A549 (cell line): ENCODE results near the gene TARM1. TPM values are rescaled to one million over a fixed set of nuclear protein-coding genes. Genes with fewer than 3 reads are reported as not detected.

ENCODE experiments used
- ATAC-seq, 2 experiments: fragments of 200-7000 bp in 1 of 2; fragments of >200 bp in 1 of 2; cut with Nextera tagmentation in 1 of 2; cut with Tn5 transposase in 1 of 2; 3 replicates each; pipeline versions ENCODE4 v1.8.0 to v1.9.1; 2018 to 2020; ENCODE audit warnings: mild to moderate bottlenecking in 1 of 2, moderate library complexity in 1 of 2
- CTCF ChIA-PET: fragments of 300-600 bp; sonication (Branson Sonifier 250); formaldehyde crosslinking; extraction: SDS; loops from one replicate; lab custom pipeline; 2021; ENCODE audit warnings: antibody characterized with exemption, inconsistent platforms; lab: Yijun Ruan, JAX
- POLR2A ChIA-PET: fragments of 350-600 bp; formaldehyde crosslinking; extraction: SDS; loops from one replicate; lab custom pipeline; 2021; ENCODE audit warnings: antibody characterized with exemption, inconsistent platforms; lab: Yijun Ruan, JAX
- DNase-seq, 2 experiments: peaks; one replicate each; pipeline versions ENCODE4 v3.0.0 to v3.0.0-alpha.2; 2011 to 2016; ENCODE audit warnings: low read depth in 1 of 2, low spot score in 1 of 2
- FAIRE-seq: peaks from 2 replicates; lab custom pipeline; 2011; peaks lifted over from hg19 to GRCh38; lab: Jason Lieb, UNC
- H3K27ac ChIP-seq, 2 experiments: fragments of >200 bp; sonication (Bioruptor Twin); formaldehyde crosslinking; 3 replicates each; pipeline ENCODE4 v1.5.1; 2016 to 2017
- H3K4me1 ChIP-seq: fragments of >200 bp; sonication (Bioruptor Twin); formaldehyde crosslinking; 3 replicates; pipeline ENCODE4 v1.6.1; 2016
- H3K4me2 ChIP-seq: fragments of >200 bp; sonication (Bioruptor Twin); formaldehyde crosslinking; 3 replicates; pipeline ENCODE4 v1.6.1; 2016
- H3K4me3 ChIP-seq: fragments of >200 bp; sonication (Bioruptor Twin); formaldehyde crosslinking; 3 replicates; pipeline ENCODE4 v1.5.1; 2016
- H3K9me3 ChIP-seq: fragments of >200 bp; sonication (Bioruptor Twin); formaldehyde crosslinking; 3 replicates; pipeline ENCODE4 v1.6.1; 2016
- CHD2 ChIP-seq: fragments of 150-350 bp; IDR thresholded peaks from 2 replicates; pipeline ENCODE4 v1.6.1; 2014; ENCODE audit warnings: low read length; ENCODE audit not compliant: partially characterized antibody
- CHD4 ChIP-seq: fragments of 200-600 bp; sonication (generic); IDR thresholded peaks from 2 replicates; pipeline ENCODE4 v1.6.1; 2016; ENCODE audit warnings: antibody characterized with exemption, mild to moderate bottlenecking, borderline replicate concordance
- EP300 ChIP-seq, 2 experiments: fragments of >200 bp; sonication (Bioruptor Twin); formaldehyde crosslinking; IDR thresholded peaks; 2 replicates in 1 of 2; 3 replicates in 1 of 2; pipeline ENCODE4 v1.6.1; 2016 to 2017
- FOSB ChIP-seq: fragments of 250-450 bp; sonication (Bioruptor Pico); IDR thresholded peaks from 2 replicates; pipeline ENCODE4 v1.5.0; 2020; ENCODE audit warnings: mild to moderate bottlenecking, moderate library complexity
- FOXS1 ChIP-seq: fragments of 250-450 bp; sonication (Bioruptor Pico); IDR thresholded peaks from 2 replicates; pipeline ENCODE4 v1.5.0; 2020; ENCODE audit warnings: mild to moderate bottlenecking, moderate library complexity
- GATA3 ChIP-seq: IDR thresholded peaks from 2 replicates; pipeline ENCODE4 v1.6.1; 2012; ENCODE audit warnings: borderline replicate concordance
- HEYL ChIP-seq: fragments of 250-450 bp; sonication (Bioruptor Pico); IDR thresholded peaks from 2 replicates; pipeline ENCODE4 v1.8.0; 2021; ENCODE audit warnings: mild to moderate bottlenecking, moderate library complexity
- HOXB5 ChIP-seq: fragments of 250-450 bp; sonication (Bioruptor Pico); IDR thresholded peaks from 2 replicates; pipeline ENCODE4 v1.5.0; 2020; ENCODE audit warnings: mild to moderate bottlenecking, moderate library complexity
- JUN ChIP-seq, 2 experiments: fragments of >200 bp; sonication (Bioruptor Twin); formaldehyde crosslinking; IDR thresholded peaks; 2 replicates in 1 of 2; 3 replicates in 1 of 2; pipeline ENCODE4 v1.6.1; 2016 to 2017
- KDM5A ChIP-seq: fragments of 200-600 bp; sonication (generic); IDR thresholded peaks from 2 replicates; pipeline ENCODE4 v1.6.1; 2016; ENCODE audit warnings: antibody characterized with exemption, mild to moderate bottlenecking
- MAZ ChIP-seq: fragments of 150-350 bp; IDR thresholded peaks from 2 replicates; pipeline ENCODE4 v1.6.1; 2014; ENCODE audit warnings: antibody characterized with exemption, low read depth, low read length, borderline replicate concordance
- MYC ChIP-seq: IDR thresholded peaks from 2 replicates; pipeline ENCODE4 v1.6.1; 2012; ENCODE audit warnings: mild to moderate bottlenecking, inconsistent platforms, low read length, improper control_type of control experiment, borderline replicate concordance
- NFE2L2 ChIP-seq: fragments of 150-350 bp; conservative IDR thresholded peaks from 2 replicates; pipeline ENCODE4 v1.6.1; 2014; ENCODE audit warnings: low read length
- NPAS2 ChIP-seq: fragments of 250-450 bp; sonication (Bioruptor Pico); IDR thresholded peaks from 2 replicates; pipeline ENCODE4 v1.8.0; 2022; ENCODE audit warnings: mild to moderate bottlenecking, moderate library complexity, borderline replicate concordance
- PHF8 ChIP-seq: fragments of 200-600 bp; sonication (generic); IDR thresholded peaks from 2 replicates; pipeline ENCODE4 v1.6.1; 2016; ENCODE audit warnings: low read depth, mild to moderate bottlenecking, antibody characterized with exemption, moderate library complexity, borderline replicate concordance
- POLR2A ChIP-seq: IDR thresholded peaks from 2 replicates; pipeline ENCODE4 v1.6.1; 2012; ENCODE audit warnings: mild to moderate bottlenecking, low read length
- RARB ChIP-seq: fragments of 250-450 bp; sonication (Bioruptor Pico); IDR thresholded peaks from 2 replicates; pipeline ENCODE4 v1.8.0; 2021; ENCODE audit warnings: mild to moderate bottlenecking, moderate library complexity
- RFX5 ChIP-seq: fragments of 450-650 bp; IDR thresholded peaks from 2 replicates; pipeline ENCODE4 v1.7.1; 2014; ENCODE audit warnings: antibody characterized with exemption, mild to moderate bottlenecking, moderate library complexity
- RNF2 ChIP-seq: fragments of 200-600 bp; sonication (generic); IDR thresholded peaks from 2 replicates; pipeline ENCODE4 v1.6.1; 2016; ENCODE audit warnings: low read depth, mild to moderate bottlenecking, antibody characterized with exemption, moderate library complexity, borderline replicate concordance
- SMC3 ChIP-seq: fragments of >200 bp; sonication (Bioruptor Twin); formaldehyde crosslinking; IDR thresholded peaks from 3 replicates; pipeline ENCODE4 v1.6.1; 2018; ENCODE audit warnings: inconsistent platforms
- SREBF2 ChIP-seq: fragments of 450-650 bp; IDR thresholded peaks from 2 replicates; pipeline ENCODE4 v1.6.1; 2014; ENCODE audit warnings: mild to moderate bottlenecking, moderate library complexity
- TP53 ChIP-seq: fragments of 250-450 bp; sonication (Bioruptor Pico); IDR thresholded peaks from 2 replicates; pipeline ENCODE4 v1.5.0; 2021; ENCODE audit warnings: mild to moderate bottlenecking, moderate library complexity
- ZNF302 ChIP-seq: fragments of 250-450 bp; sonication (Bioruptor Pico); IDR thresholded peaks from 2 replicates; pipeline ENCODE4 v1.9.0; 2021; ENCODE audit warnings: inconsistent platforms, mild to moderate bottlenecking, moderate library complexity
- WGBS: methylation state at CpG from one replicate; pipeline ENCODE4 v1.1.6; 2017; ENCODE audit errors: missing lambda C conversion rate; 5-methylcytosine and 5-hydroxymethylcytosine counted together
- polyA plus RNA-seq, 4 experiments: library from polyadenylated mRNA; depleted of rRNA in 3 of 4; stranded (reverse); fragments of >200 nt; fragmentation: RNase III in 1 of 4; extraction: RNeasy Plus Mini Kit Qiagen cat#74134 plus additional on column Dnase treatment in 1 of 4; gene quantifications; 2 replicates in 3 of 4; 3 replicates in 1 of 4; pipeline ENCODE4 v1.2.3, GENCODE V29; 2011 to 2017
- TF ChIP-seq, protein P1 (sequence below): fragments of 250-450 bp; sonication (Bioruptor Pico); IDR thresholded peaks from 2 replicates; pipeline ENCODE4 v1.5.0; 2021; ENCODE audit warnings: mild to moderate bottlenecking, moderate library complexity, borderline replicate concordance
- TF ChIP-seq, protein P2 (sequence below): fragments of 150-350 bp; IDR thresholded peaks from 2 replicates; pipeline ENCODE4 v1.6.1; 2014; ENCODE audit warnings: low read depth, mild to moderate bottlenecking, low read length
- TF ChIP-seq, protein P3 (sequence below): fragments of 250-450 bp; sonication (Bioruptor Pico); IDR thresholded peaks from 2 replicates; pipeline ENCODE4 v1.5.0; 2020; ENCODE audit warnings: low read depth, mild to moderate bottlenecking, moderate library complexity

Gene TARM1
- polyA plus RNA-seq, 2 of the 4 experiments (the other 2 are of a cell fraction), result not detected

DNA sequence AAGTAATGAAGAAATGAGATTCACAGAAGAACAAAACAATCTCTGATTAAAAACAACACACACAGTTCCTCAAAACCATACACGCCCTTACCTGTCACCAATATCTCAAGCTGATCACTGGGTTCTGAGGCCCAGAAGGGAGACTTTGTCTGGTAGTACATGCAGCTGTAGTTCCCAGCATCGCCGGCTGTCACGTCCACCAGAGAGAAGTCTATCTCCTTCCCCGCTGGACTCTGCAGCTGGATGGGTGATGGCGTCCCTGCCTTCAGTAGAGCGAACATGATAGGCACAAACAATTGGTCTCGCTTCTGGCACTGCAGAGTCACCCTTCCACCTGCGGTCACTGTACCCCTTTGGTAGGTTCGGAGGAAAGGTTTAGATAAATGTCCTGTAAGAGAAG lies 7.3 kb downstream of the TARM1 start:
- Histone ChIP-seq H3K27ac (no peak overlapping the region), H3K9me3 (peaks cover 7% of the 10 kb centered on the region), H3K4me3 (no peak overlapping the region), H3K4me2 (no peak overlapping the region), H3K4me1 (no peaks in the 10 kb centered on the region)
- FAIRE-seq (no peak), DNase-seq (no peak), ATAC-seq (no peak; a peak in 2 of 6 replicates)
- 76% methylated on average over 10 of the region's 10 CpGs for WGBS
- TF ChIP-seq RARB (CRISPR knock-in tag) (no peak), HEYL (no peak), SMC3 (no peak), CHD2 (no peak), PHF8 (no peak), MAZ (no peak), SREBF2 (no peak), NPAS2 (CRISPR knock-in tag) (no peak), TP53 (CRISPR knock-in tag) (no peak), RFX5 (no peak), CHD4 (no peak), FOXS1 (CRISPR knock-in tag) (no peak), GATA3 (no peak), ZNF302 (CRISPR knock-in tag) (no peak)
- TF ChIP-seq, protein P1, sequence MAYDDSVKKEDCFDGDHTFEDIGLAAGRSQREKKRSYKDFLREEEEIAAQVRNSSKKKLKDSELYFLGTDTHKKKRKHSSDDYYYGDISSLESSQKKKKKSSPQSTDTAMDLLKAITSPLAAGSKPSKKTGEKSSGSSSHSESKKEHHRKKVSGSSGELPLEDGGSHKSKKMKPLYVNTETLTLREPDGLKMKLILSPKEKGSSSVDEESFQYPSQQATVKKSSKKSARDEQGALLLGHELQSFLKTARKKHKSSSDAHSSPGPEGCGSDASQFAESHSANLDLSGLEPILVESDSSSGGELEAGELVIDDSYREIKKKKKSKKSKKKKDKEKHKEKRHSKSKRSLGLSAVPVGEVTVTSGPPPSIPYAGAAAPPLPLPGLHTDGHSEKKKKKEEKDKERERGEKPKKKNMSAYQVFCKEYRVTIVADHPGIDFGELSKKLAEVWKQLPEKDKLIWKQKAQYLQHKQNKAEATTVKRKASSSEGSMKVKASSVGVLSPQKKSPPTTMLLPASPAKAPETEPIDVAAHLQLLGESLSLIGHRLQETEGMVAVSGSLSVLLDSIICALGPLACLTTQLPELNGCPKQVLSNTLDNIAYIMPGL, result no peak
- TF ChIP-seq, protein P2, sequence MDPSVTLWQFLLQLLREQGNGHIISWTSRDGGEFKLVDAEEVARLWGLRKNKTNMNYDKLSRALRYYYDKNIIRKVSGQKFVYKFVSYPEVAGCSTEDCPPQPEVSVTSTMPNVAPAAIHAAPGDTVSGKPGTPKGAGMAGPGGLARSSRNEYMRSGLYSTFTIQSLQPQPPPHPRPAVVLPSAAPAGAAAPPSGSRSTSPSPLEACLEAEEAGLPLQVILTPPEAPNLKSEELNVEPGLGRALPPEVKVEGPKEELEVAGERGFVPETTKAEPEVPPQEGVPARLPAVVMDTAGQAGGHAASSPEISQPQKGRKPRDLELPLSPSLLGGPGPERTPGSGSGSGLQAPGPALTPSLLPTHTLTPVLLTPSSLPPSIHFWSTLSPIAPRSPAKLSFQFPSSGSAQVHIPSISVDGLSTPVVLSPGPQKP, result no peak
- CTCF ChIA-PET, result no interaction called here
- POLR2A ChIA-PET, result no interaction called here

DNA sequence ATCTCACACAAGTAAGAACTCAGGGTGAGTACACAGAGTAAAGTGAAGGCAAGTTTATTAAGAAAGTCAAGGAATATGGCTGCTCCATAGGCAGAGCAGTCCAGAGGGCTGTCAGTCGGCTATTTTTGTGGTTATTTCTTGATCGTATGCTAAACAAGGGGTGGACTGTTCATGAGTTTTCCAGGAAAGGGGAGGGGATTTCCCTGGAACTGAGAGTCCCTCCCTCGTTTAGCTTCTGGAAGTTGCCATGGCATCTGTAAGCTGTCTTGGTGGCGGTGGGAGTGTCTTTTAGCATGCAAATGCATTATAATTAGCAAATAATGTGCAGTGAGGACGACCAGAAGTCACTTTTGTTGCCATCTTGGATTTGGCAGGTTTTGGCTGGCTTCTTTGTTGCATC lies 11.7 kb downstream of the TARM1 start:
- POLR2A ChIA-PET, result no interaction called here

More for the DNA sequence above, 11.7 kb downstream of the TARM1 start:
- 14% methylated on average over 5 of the region's 5 CpGs for WGBS
- ATAC-seq (no peak), DNase-seq (no peak), FAIRE-seq (no peak)
- H3K9me3 ChIP-seq, result peaks cover 7% of the 10 kb centered on the region
- H3K4me2 ChIP-seq, result no peak overlapping the region
- H3K4me3 ChIP-seq, result no peak overlapping the region
- no peaks in the 10 kb centered on the region for H3K4me1 ChIP-seq
- CTCF ChIA-PET, result interaction anchor here (0.9 to 3.2 kb wide), 4 partner anchors 11 to 322 kb away, joined by 3 to 14 read pairs (median 3); no protein-coding TSS in a partner anchor
- TF ChIP-seq, protein P3, sequence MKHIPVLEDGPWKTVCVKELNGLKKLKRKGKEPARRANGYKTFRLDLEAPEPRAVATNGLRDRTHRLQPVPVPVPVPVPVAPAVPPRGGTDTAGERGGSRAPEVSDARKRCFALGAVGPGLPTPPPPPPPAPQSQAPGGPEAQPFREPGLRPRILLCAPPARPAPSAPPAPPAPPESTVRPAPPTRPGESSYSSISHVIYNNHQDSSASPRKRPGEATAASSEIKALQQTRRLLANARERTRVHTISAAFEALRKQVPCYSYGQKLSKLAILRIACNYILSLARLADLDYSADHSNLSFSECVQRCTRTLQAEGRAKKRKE, result no peak
- TF ChIP-seq KDM5A, result no peak
- TF ChIP-seq MYC, result no peak
- TF ChIP-seq HOXB5 (CRISPR knock-in tag), result no peak
- no peak for TF ChIP-seq JUN (IDR thresholded peaks at IDR 0.05)
- no peak for TF ChIP-seq CHD4
- no peak for TF ChIP-seq GATA3
- no peak for TF ChIP-seq ZNF302 (CRISPR knock-in tag)
- TF ChIP-seq PHF8, result no peak
- no peak for TF ChIP-seq SREBF2
- no peak for TF ChIP-seq RNF2
- no peak for TF ChIP-seq EP300 (IDR thresholded peaks at IDR 0.05)
- no peak for TF ChIP-seq FOXS1 (CRISPR knock-in tag)
- TF ChIP-seq NFE2L2, result no peak
- no peak for TF ChIP-seq POLR2A
- no peak for TF ChIP-seq FOSB (CRISPR knock-in tag)
- TF ChIP-seq, protein P2, result no peak
- no peak for TF ChIP-seq SMC3
- no peak overlapping the region for H3K27ac ChIP-seq
